WI38 (cell line): ENCODE data around the gene TAF11L11.
"Not testable (repeated sequence)": the region's sequence is repeated elsewhere in the genome, so short reads cannot be mapped to it uniquely, and the experiment has no call there.

Source experiments
- H3K4me3 ChIP-seq: 2 replicates; pipeline ENCODE4 v1.5.1; 2011; ENCODE audit warnings: low read depth, mild to moderate bottlenecking, control low read depth, low read length
- TF ChIP-seq, protein P1 (sequence below): IDR thresholded peaks from 2 replicates; pipeline ENCODE4 v1.5.1; 2012; ENCODE audit warnings: low read depth, mild to moderate bottlenecking, control low read depth, low read length

The TAF11L11 gene

DNA sequence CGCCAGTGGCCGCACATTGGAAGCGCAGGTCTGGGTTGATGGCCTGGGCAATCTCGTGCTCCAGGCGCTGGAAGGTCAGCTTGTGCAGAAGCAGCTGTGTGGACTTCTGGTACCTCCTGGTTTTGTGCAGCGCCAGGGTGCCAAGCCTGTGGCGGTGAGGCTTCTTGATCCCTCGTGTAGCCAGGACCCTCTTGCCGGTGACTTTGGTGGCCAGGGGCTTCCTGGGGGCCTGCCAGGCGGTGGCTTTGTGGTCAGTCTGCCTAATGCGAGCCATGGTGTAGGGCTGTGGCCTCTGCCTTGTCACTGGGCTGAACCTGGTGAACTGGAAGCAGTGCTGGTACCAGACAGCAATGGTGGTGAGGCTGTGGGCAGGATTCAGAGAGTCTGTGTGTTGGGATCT lies 21.7 kb downstream of the TAF11L11 start:
- no peak overlapping the region for H3K4me3 ChIP-seq
- TF ChIP-seq, protein P1, sequence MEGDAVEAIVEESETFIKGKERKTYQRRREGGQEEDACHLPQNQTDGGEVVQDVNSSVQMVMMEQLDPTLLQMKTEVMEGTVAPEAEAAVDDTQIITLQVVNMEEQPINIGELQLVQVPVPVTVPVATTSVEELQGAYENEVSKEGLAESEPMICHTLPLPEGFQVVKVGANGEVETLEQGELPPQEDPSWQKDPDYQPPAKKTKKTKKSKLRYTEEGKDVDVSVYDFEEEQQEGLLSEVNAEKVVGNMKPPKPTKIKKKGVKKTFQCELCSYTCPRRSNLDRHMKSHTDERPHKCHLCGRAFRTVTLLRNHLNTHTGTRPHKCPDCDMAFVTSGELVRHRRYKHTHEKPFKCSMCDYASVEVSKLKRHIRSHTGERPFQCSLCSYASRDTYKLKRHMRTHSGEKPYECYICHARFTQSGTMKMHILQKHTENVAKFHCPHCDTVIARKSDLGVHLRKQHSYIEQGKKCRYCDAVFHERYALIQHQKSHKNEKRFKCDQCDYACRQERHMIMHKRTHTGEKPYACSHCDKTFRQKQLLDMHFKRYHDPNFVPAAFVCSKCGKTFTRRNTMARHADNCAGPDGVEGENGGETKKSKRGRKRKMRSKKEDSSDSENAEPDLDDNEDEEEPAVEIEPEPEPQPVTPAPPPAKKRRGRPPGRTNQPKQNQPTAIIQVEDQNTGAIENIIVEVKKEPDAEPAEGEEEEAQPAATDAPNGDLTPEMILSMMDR = no peak

DNA sequence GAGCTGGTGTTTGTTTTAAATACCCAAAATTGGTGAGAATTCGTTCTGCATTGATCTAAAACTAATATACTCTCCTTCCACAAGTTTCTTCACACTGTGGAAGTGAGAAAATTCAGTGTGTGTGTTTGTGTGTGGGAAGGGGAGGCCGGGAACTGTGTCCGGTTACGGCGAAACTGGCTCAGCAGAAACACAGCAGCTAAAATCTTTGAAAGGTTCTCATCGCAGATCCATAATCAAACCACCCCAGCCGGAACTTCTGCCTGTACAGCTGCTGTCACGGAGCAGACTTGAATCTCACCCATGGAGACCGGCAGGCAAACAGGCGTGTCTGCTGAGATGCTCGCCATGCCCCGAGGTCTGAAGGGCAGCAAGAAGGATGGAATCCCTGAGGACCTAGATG lies 27.8 kb downstream of the TAF11L11 start, which contains the start of gene TAF11L13:
Gene TAF11L13 (plus strand): TSS at position 301 of the 400 bp plus-strand sequence.
- H3K4me3 ChIP-seq = not testable (repeated sequence)

DNA sequence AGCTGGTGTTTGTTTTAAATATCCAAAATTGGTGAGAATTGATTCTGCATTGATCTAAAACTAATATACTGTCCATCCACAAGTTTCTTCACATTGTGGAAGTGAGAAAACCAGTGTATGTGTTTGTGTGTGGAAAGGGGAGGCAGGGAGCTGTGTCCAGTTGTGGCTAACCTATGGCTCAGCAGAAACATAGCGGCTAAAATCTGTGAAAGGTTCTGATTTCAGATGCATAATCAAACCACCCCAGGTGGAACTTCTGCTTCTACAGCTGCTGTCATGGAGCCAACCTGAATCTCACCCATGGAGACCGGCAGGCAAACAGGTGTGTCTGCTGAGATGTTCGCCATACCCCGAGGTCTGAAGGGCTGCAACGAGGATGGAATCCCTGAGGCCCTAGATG lies 30.2 kb downstream of the TAF11L11 start, which contains the start of gene TAF11L14:
Gene TAF11L14 (plus strand): TSS at position 301 of the 400 bp plus-strand sequence.
- TF ChIP-seq, protein P1 = no peak

GRCh38 chr5:17649232-17649631 lies 45.2 kb downstream of the TAF11L11 start:
- H3K4me3 ChIP-seq = not testable (repeated sequence)

More for the DNA sequence above, 30.2 kb downstream of the TAF11L11 start, which contains the start of gene TAF11L14:
- no peak within 1 kb of the TSS for H3K4me3 ChIP-seq

GRCh38 chr5:17655201-17655759 lies 51.3 kb downstream of the TAF11L11 start:
- H3K4me3 ChIP-seq = not testable (repeated sequence)
